TTC549 (cell line): ENCODE data around the gene SLC1A1.

ENCODE experiments used
- FAIRE-seq: peaks from 2 replicates; lab custom pipeline; 2012; peaks lifted over from hg19 to GRCh38; lab: Jason Lieb, UNC

SLC1A1 gene

GRCh38 chr9:4489919-4490704, at the start of gene SLC1A1:
SLC1A1 (plus strand) TSS chr9:4490468; CDS start chr9:4490680, 212 bp downstream.
- FAIRE-seq: no peak

- FAIRE-seq: no peak
Observed at GRCh38 chr9:4442806-4443205, 47.5 kb upstream of the SLC1A1 start.

GRCh38 chr9:4443439-4443838, 46.8 kb upstream of the SLC1A1 start:
- no peak for FAIRE-seq

- no peak for FAIRE-seq
Observed at GRCh38 chr9:4461437-4461836, 28.8 kb upstream of the SLC1A1 start.

- FAIRE-seq: no peak
Observed at GRCh38 chr9:4463824-4464223, 26.4 kb upstream of the SLC1A1 start.

GRCh38 chr9:4464911-4465513, 25.3 kb upstream of the SLC1A1 start:
- no peak for FAIRE-seq

- FAIRE-seq: no peak
Observed at GRCh38 chr9:4465910-4466309, 24.4 kb upstream of the SLC1A1 start.

- FAIRE-seq: no peak
Observed at GRCh38 chr9:4475301-4475700, 15.0 kb upstream of the SLC1A1 start.

GRCh38 chr9:4486176-4486575, 4.1 kb upstream of the SLC1A1 start:
- no peak for FAIRE-seq

GRCh38 chr9:4489562-4489918, 728 bp upstream of the SLC1A1 start:
- FAIRE-seq: no peak

GRCh38 chr9:4490705-4491625, 697 bp downstream of the SLC1A1 start:
- FAIRE-seq: no peak

- FAIRE-seq: no peak
Observed at GRCh38 chr9:4491626-4491975, 1.3 kb downstream of the SLC1A1 start.

- FAIRE-seq: no peak
Observed at GRCh38 chr9:4494332-4494731, 4.1 kb downstream of the SLC1A1 start.

GRCh38 chr9:4494806-4495205, 4.5 kb downstream of the SLC1A1 start:
- FAIRE-seq: no peak

GRCh38 chr9:4495537-4495936, 5.3 kb downstream of the SLC1A1 start:
- FAIRE-seq: no peak

- no peak for FAIRE-seq
Observed at GRCh38 chr9:4496497-4496896, 6.2 kb downstream of the SLC1A1 start.

GRCh38 chr9:4497395-4497794, 7.1 kb downstream of the SLC1A1 start:
- no peak for FAIRE-seq

- FAIRE-seq: no peak
Observed at GRCh38 chr9:4497855-4498254, 7.6 kb downstream of the SLC1A1 start.

- no peak for FAIRE-seq
Observed at GRCh38 chr9:4499917-4500316, 9.6 kb downstream of the SLC1A1 start.

- no peak for FAIRE-seq
Observed at GRCh38 chr9:4501147-4501507, 10.9 kb downstream of the SLC1A1 start.

- no peak for FAIRE-seq
Observed at GRCh38 chr9:4502444-4502843, 12.2 kb downstream of the SLC1A1 start.

- no peak for FAIRE-seq
Observed at GRCh38 chr9:4503103-4503502, 12.8 kb downstream of the SLC1A1 start.

- no peak for FAIRE-seq
Observed at GRCh38 chr9:4504250-4504649, 14.0 kb downstream of the SLC1A1 start.
